ENCODE measurements around the gene PDPR.
"Not testable (repeated sequence)": the region's sequence is repeated elsewhere in the genome, so short reads cannot be mapped to it uniquely, and the experiment has no call there.

DNA sequence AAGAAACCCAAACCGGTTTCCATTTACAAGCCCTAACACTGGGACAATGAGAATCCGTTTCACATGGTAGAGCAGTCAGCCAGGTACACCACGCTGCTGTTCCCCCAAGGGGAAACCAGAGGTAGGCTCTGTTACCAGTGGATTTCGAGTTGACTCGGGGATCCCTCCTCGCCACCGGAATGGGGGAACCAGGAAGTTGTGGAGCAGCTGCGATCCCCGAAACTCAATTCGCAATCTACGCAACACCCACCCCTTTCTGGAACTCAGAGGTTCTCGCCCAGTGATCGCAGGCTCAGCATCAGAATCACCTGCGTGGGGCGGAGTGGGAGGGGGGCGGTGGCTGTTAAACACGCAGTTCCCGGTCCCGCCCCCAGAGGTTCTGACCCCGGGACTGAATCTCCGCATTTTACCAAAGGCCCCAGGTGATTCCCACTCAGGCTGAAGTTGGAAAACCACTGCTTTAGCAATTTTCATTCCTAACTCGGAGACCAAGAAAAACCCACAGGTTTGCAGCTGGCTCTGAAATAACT is 49.2 kb upstream of the PDPR start:
- TF ChIP-seq POLR2A (IDR thresholded peaks at IDR 0.05; ENCODE audit: extremely low read depth, insufficient read length); CTCF (IDR thresholded peaks at IDR 0.05; ENCODE audit: low read depth, low read length): not testable (repeated sequence)

All from NB4 (cell line).